ENCODE measurements around the gene TNFRSF1B.

Gene TNFRSF1B

GRCh38 chr1:12171206-12172041, 4.6 kb downstream of the TNFRSF1B start:
- in situ Hi-C loops (cut with MboI; ENCODE audit: low sequenced_read_pairs) = no loop called here
- Histone ChIP-seq H3K4me3 (no peak overlapping the region), H3K9me3 (no peaks in the 10 kb centered on the region), H3K27me3 (ENCODE audit: low read depth) (peaks cover 21% of the 10 kb centered on the region), H3K4me1 (no peaks in the 10 kb centered on the region), H3K36me3 (replicated peaks) (no peaks in the 10 kb centered on the region)
- no peak for DNase-seq (ENCODE audit: low spot score in 2 of 2)

- Histone ChIP-seq H3K4me3 (no peak overlapping the region), H3K4me1 (no peaks in the 10 kb centered on the region), H3K9me3 (no peaks in the 10 kb centered on the region), H3K36me3 (replicated peaks) (no peaks in the 10 kb centered on the region), H3K27me3 (ENCODE audit: low read depth) (peaks cover 13% of the 10 kb centered on the region)
- in situ Hi-C loops (cut with MboI; ENCODE audit: low sequenced_read_pairs) = no loop called here
- no peak for DNase-seq (ENCODE audit: low spot score in 2 of 2)
Observed at GRCh38 chr1:12172042-12172851, 5.5 kb downstream of the TNFRSF1B start.

GRCh38 chr1:12173041-12173509, 6.3 kb downstream of the TNFRSF1B start:
- Histone ChIP-seq H3K27me3 (ENCODE audit: low read depth) (peaks cover 4% of the 10 kb centered on the region), H3K4me1 (no peaks in the 10 kb centered on the region), H3K36me3 (replicated peaks) (no peaks in the 10 kb centered on the region), H3K4me3 (no peak overlapping the region), H3K9me3 (no peaks in the 10 kb centered on the region)
- DNase-seq (ENCODE audit: low spot score in 2 of 2) = no peak
- in situ Hi-C loops (cut with MboI; ENCODE audit: low sequenced_read_pairs) = no loop called here

- H3K9me3 ChIP-seq = no peaks in the 10 kb centered on the region
- no peaks in the 10 kb centered on the region for H3K4me1 ChIP-seq
- DNase-seq (ENCODE audit: low spot score in 2 of 2) = no peak
- no peaks in the 10 kb centered on the region; the same call in 1 of the 2 replicates for H3K27me3 ChIP-seq (ENCODE audit: low read depth)
- H3K36me3 ChIP-seq (replicated peaks) = no peaks in the 10 kb centered on the region
- in situ Hi-C loops (cut with MboI; ENCODE audit: low sequenced_read_pairs) = no loop called here
- H3K4me3 ChIP-seq = no peak overlapping the region
Observed at GRCh38 chr1:12173631-12174121, 6.9 kb downstream of the TNFRSF1B start.

GRCh38 chr1:12174924-12175810, 8.4 kb downstream of the TNFRSF1B start:
- Histone ChIP-seq H3K36me3 (replicated peaks) (no peaks in the 10 kb centered on the region), H3K27me3 (ENCODE audit: low read depth) (no peaks in the 10 kb centered on the region), H3K4me3 (no peak overlapping the region), H3K4me1 (no peaks in the 10 kb centered on the region), H3K9me3 (no peaks in the 10 kb centered on the region)
- DNase-seq (ENCODE audit: low spot score in 2 of 2) = no peak
- in situ Hi-C loops (cut with MboI; ENCODE audit: low sequenced_read_pairs) = no loop called here

- Histone ChIP-seq H3K4me1 (no peaks in the 10 kb centered on the region), H3K9me3 (no peaks in the 10 kb centered on the region), H3K4me3 (no peak overlapping the region), H3K36me3 (replicated peaks) (no peaks in the 10 kb centered on the region), H3K27me3 (ENCODE audit: low read depth) (no peaks in the 10 kb centered on the region)
- in situ Hi-C loops (cut with MboI; ENCODE audit: low sequenced_read_pairs) = no loop called here
- DNase-seq (ENCODE audit: low spot score in 2 of 2) = no peak
Observed at GRCh38 chr1:12176298-12177118, 9.7 kb downstream of the TNFRSF1B start.

GRCh38 chr1:12177156-12177998, 10.6 kb downstream of the TNFRSF1B start:
- H3K4me1 ChIP-seq = no peaks in the 10 kb centered on the region
- in situ Hi-C loops (cut with MboI; ENCODE audit: low sequenced_read_pairs) = no loop called here
- no peaks in the 10 kb centered on the region for H3K36me3 ChIP-seq (replicated peaks)
- no peaks in the 10 kb centered on the region for H3K27me3 ChIP-seq (ENCODE audit: low read depth)
- no peaks in the 10 kb centered on the region for H3K9me3 ChIP-seq
- no peak for DNase-seq (ENCODE audit: low spot score in 2 of 2)
- no peak overlapping the region for H3K4me3 ChIP-seq

- DNase-seq (ENCODE audit: low spot score in 2 of 2) = no peak
- Histone ChIP-seq H3K4me3 (no peak overlapping the region), H3K4me1 (no peaks in the 10 kb centered on the region), H3K27me3 (ENCODE audit: low read depth) (no peaks in the 10 kb centered on the region), H3K36me3 (replicated peaks) (no peaks in the 10 kb centered on the region), H3K9me3 (no peaks in the 10 kb centered on the region)
- in situ Hi-C loops (cut with MboI; ENCODE audit: low sequenced_read_pairs) = no loop called here
Observed at GRCh38 chr1:12177999-12178441, 11.2 kb downstream of the TNFRSF1B start.

GRCh38 chr1:12178511-12178910, 11.7 kb downstream of the TNFRSF1B start:
- H3K9me3 ChIP-seq = no peaks in the 10 kb centered on the region
- DNase-seq (ENCODE audit: low spot score in 2 of 2) = no peak
- H3K4me3 ChIP-seq = no peak overlapping the region
- no peaks in the 10 kb centered on the region for H3K4me1 ChIP-seq
- in situ Hi-C loops (cut with MboI; ENCODE audit: low sequenced_read_pairs) = no loop called here
- no peaks in the 10 kb centered on the region for H3K36me3 ChIP-seq (replicated peaks)
- H3K27me3 ChIP-seq (ENCODE audit: low read depth) = no peaks in the 10 kb centered on the region

GRCh38 chr1:12179111-12179519, 12.3 kb downstream of the TNFRSF1B start:
- no peaks in the 10 kb centered on the region for H3K9me3 ChIP-seq
- no peaks in the 10 kb centered on the region for H3K4me1 ChIP-seq
- no peaks in the 10 kb centered on the region for H3K36me3 ChIP-seq (replicated peaks)
- in situ Hi-C loops (cut with MboI; ENCODE audit: low sequenced_read_pairs) = no loop called here
- H3K27me3 ChIP-seq (ENCODE audit: low read depth) = no peaks in the 10 kb centered on the region
- DNase-seq (ENCODE audit: low spot score in 2 of 2) = no peak
- no peak overlapping the region for H3K4me3 ChIP-seq

GRCh38 chr1:12179676-12180075, 12.9 kb downstream of the TNFRSF1B start:
- H3K4me3 ChIP-seq = no peak overlapping the region
- H3K36me3 ChIP-seq (replicated peaks) = no peaks in the 10 kb centered on the region
- in situ Hi-C loops (cut with MboI; ENCODE audit: low sequenced_read_pairs) = no loop called here
- H3K4me1 ChIP-seq = 0 out of 2 replicates have a peak, but pooled peaks cover 3% of the 10 kb centered on the region
- no peaks in the 10 kb centered on the region for H3K27me3 ChIP-seq (ENCODE audit: low read depth)
- no peaks in the 10 kb centered on the region for H3K9me3 ChIP-seq
- no peak for DNase-seq (ENCODE audit: low spot score in 2 of 2)

GRCh38 chr1:12180315-12180714, 13.5 kb downstream of the TNFRSF1B start:
- Histone ChIP-seq H3K4me3 (no peak overlapping the region), H3K9me3 (no peaks in the 10 kb centered on the region), H3K27me3 (ENCODE audit: low read depth) (no peaks in the 10 kb centered on the region), H3K36me3 (replicated peaks) (no peaks in the 10 kb centered on the region), H3K4me1 (0 out of 2 replicates have a peak, but pooled peaks cover 3% of the 10 kb centered on the region)
- in situ Hi-C loops (cut with MboI; ENCODE audit: low sequenced_read_pairs) = no loop called here
- no peak for DNase-seq (ENCODE audit: low spot score in 2 of 2)
